HEK293T (cell line): Measurements from ENCODE around the gene STAT6.

Experiments
- CTCF ChIA-PET: fragments of 350-600 bp; formaldehyde crosslinking; extraction: SDS; loops from one replicate; lab custom pipeline; 2021; ENCODE audit warnings: antibody characterized with exemption, inconsistent platforms; lab: Yijun Ruan, JAX
- POLR2A ChIA-PET: fragments of 350-600 bp; formaldehyde crosslinking; extraction: SDS; loops from one replicate; lab custom pipeline; 2020; ENCODE audit warnings: antibody characterized with exemption, inconsistent platforms; lab: Yijun Ruan, JAX
- DNase-seq: peaks from one replicate; pipeline ENCODE4 v3.0.0; 2012; ENCODE audit warnings: mixed read lengths; ENCODE audit errors: extremely low spot score
- ARNT ChIP-seq: fragments of 450-650 bp; IDR thresholded peaks from 2 replicates; pipeline ENCODE4 v1.6.1; 2017; ENCODE audit warnings: mild to moderate bottlenecking
- BHLHE40 ChIP-seq: fragments of 450-650 bp; IDR thresholded peaks from 2 replicates; pipeline ENCODE4 v1.6.1; 2016; ENCODE audit warnings: mild to moderate bottlenecking, moderate library complexity, borderline replicate concordance
- CTBP1 ChIP-seq: fragments of 450-650 bp; IDR thresholded peaks from 2 replicates; pipeline ENCODE4 v1.6.1; 2016; ENCODE audit warnings: borderline replicate concordance
- ELF4 ChIP-seq: fragments of 450-650 bp; IDR thresholded peaks from 2 replicates; pipeline ENCODE4 v1.6.1; 2017; ENCODE audit warnings: antibody characterized with exemption
- FOXA1 ChIP-seq: fragments of 450-650 bp; IDR thresholded peaks from 2 replicates; pipeline ENCODE4 v1.6.1; 2016; ENCODE audit warnings: mild to moderate bottlenecking
- FOXK2 ChIP-seq: fragments of 450-650 bp; IDR thresholded peaks from 2 replicates; pipeline ENCODE4 v1.6.1; 2016; ENCODE audit warnings: mild to moderate bottlenecking
- FOXM1 ChIP-seq: fragments of 450-650 bp; IDR thresholded peaks from 2 replicates; pipeline ENCODE4 v1.6.1; 2017; ENCODE audit warnings: mild to moderate bottlenecking, borderline replicate concordance
- HDGF ChIP-seq: fragments of 450-650 bp; IDR thresholded peaks from 2 replicates; pipeline ENCODE4 v1.6.1; 2017; ENCODE audit warnings: antibody characterized with exemption, borderline replicate concordance
- L3MBTL2 ChIP-seq: fragments of 450-650 bp; conservative IDR thresholded peaks from 2 replicates; pipeline ENCODE4 v1.6.1; 2016; ENCODE audit warnings: mild to moderate bottlenecking
- LEF1 ChIP-seq: fragments of 450-650 bp; IDR thresholded peaks from 2 replicates; pipeline ENCODE4 v1.6.1; 2017; ENCODE audit warnings: mild to moderate bottlenecking, borderline replicate concordance
- NFRKB ChIP-seq: fragments of 450-650 bp; IDR thresholded peaks from 2 replicates; pipeline ENCODE4 v1.6.1; 2016; ENCODE audit warnings: mild to moderate bottlenecking, moderate library complexity
- SP1 ChIP-seq: fragments of 450-650 bp; IDR thresholded peaks from 2 replicates; pipeline ENCODE4 v1.6.1; 2017
- SUZ12 ChIP-seq: fragments of 450-650 bp; IDR thresholded peaks from 2 replicates; pipeline ENCODE4 v1.6.1; 2016; ENCODE audit warnings: mild to moderate bottlenecking
- TARDBP ChIP-seq: fragments of 450-650 bp; IDR thresholded peaks from 2 replicates; pipeline ENCODE4 v1.6.1; 2016
- ZNF384 ChIP-seq: fragments of 450-650 bp; IDR thresholded peaks from 2 replicates; pipeline ENCODE4 v1.6.1; 2016
- TF ChIP-seq, protein P1 (sequence below): fragments of 450-650 bp; IDR thresholded peaks from 2 replicates; pipeline ENCODE4 v1.6.1; 2016

STAT6 gene

GRCh38 chr12:57046947-57047890 is 63.9 kb downstream of the STAT6 start:
- TF ChIP-seq, protein P1, sequence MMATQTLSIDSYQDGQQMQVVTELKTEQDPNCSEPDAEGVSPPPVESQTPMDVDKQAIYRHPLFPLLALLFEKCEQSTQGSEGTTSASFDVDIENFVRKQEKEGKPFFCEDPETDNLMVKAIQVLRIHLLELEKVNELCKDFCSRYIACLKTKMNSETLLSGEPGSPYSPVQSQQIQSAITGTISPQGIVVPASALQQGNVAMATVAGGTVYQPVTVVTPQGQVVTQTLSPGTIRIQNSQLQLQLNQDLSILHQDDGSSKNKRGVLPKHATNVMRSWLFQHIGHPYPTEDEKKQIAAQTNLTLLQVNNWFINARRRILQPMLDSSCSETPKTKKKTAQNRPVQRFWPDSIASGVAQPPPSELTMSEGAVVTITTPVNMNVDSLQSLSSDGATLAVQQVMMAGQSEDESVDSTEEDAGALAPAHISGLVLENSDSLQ, result no peak
- TF ChIP-seq NFRKB (no peak), FOXA1 (no peak), HDGF (no peak), SP1 (no peak), CTBP1 (no peak), ZNF384 (no peak), FOXM1 (no peak), TARDBP (no peak), FOXK2 (no peak)
- POLR2A ChIA-PET, result no interaction called here
- no peak for DNase-seq
- CTCF ChIA-PET, result interaction anchor here (0.6 to 1.4 kb wide), 4 partner anchors 13 to 43 kb away, joined by 3 to 4 read pairs (median 3); no protein-coding TSS in a partner anchor

GRCh38 chr12:57046086-57046791 is 64.9 kb downstream of the STAT6 start:
- TF ChIP-seq ARNT, result no peak
- no peak for TF ChIP-seq TARDBP
- no peak for TF ChIP-seq CTBP1
- no peak for TF ChIP-seq SUZ12
- no peak for TF ChIP-seq ZNF384
- TF ChIP-seq NFRKB, result no peak
- no peak for TF ChIP-seq LEF1
- TF ChIP-seq FOXA1, result no peak
- TF ChIP-seq, protein P1, result no peak
- TF ChIP-seq HDGF, result no peak
- no peak for TF ChIP-seq BHLHE40
- TF ChIP-seq SP1, result no peak
- TF ChIP-seq FOXM1, result no peak
- TF ChIP-seq FOXK2, result no peak
- TF ChIP-seq L3MBTL2, result no peak
- TF ChIP-seq ELF4, result no peak
- ChIA-PET CTCF (no interaction called here), POLR2A (no interaction called here)
- DNase-seq, result no peak
